Cerebellar nuclear complex (tissue), 1 donor: ENCODE results near the gene MYCBP.
"Not testable (repeated sequence)": the region's sequence is repeated elsewhere in the genome, so short reads cannot be mapped to it uniquely, and the experiment has no call there.

Experiments
- DNase-seq, 2 experiments: peaks; one replicate each; lab custom pipeline; 2025; lab: John Stamatoyannopoulos, UW

MYCBP gene, protein sequence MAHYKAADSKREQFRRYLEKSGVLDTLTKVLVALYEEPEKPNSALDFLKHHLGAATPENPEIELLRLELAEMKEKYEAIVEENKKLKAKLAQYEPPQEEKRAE

DNA sequence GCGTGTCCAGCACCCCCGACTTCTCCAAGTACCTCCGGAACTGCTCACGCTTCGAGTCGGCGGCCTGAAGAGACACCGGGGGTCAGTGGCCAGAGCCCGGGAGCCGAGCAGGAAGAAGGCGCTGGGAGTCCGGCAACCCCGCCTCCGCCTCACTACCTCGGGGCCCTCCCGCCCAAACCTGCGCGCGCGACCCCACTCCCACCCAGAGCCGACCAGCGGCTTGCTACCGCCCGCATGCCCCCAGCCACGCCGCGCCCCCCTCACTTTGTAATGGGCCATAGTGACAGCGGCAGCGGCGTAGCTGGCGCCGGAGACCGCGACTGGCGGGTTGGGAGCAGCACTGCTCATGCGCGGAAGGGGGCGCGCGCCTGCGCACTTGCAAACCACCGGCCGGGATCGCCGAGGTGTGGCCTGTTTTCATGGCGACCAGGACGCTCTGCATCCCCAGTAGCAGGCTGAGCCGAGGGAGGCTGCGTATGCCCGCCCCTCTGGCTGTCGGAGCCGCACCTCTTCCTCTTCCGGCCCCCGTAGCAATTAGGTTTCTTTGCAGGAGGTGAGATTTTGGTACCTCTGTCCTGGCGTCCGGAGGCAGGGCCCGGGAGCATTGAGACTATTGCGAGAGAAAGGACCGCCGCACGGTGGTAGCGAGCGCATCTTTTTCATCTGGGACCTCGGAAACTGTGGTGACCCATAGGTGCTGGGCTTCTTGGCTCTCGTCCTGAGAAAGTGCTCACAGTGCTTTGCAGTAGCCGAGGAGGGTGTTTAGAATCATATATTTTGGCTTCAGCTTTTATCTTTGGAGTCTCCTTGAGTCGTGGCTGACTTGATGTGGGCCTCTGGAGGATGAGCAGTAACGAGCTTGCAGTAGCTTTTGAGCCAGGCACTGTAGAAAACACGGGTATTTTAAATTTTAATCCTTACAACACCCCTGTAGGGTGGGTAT, at the start of gene MYCBP:
TSS of gene MYCBP (minus strand) at position 322 of the 943 bp plus-strand sequence. CDS start at position 279, 43 bp downstream.
- DNase-seq = peak; percentile 89 to 92

DNA sequence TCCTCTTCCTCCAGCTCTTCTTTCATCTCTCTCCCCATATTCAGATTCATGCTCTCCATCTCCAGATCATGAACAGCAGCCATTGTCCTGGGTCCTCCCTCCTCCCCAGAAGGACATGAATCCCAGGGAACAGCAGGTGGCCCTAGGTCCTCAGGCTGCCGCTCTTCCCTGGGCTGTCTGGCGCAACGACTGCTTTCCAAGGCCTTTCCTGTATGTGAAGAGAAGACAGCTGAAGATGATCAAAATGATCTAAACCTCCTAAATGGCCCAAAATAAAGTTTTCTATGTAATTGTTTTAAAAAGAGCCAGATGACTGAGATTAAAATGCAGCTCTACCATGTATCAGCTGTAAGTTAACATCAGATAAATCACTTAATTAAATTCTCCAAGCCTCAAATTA, 46.0 kb upstream of the MYCBP start:
- DNase-seq = no peak

DNA sequence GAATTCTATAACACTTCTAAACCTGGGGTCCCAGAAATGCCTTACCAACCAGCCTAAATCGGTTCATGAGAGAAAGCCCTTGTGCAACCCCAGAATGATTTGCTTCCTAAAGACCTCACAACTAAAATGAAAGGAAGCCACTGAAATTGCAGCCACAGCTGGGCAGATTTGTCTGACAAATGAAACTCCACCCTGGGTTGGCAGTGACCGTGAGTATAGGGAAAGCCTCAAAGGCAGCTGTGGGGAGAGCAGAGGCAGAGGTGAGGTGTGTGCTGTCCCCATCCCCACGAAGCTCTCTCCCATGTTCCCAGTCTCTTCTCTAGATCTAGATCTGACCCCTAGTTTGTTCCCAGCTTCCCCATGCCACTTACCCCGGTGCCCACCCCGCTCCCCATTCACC, 45.4 kb upstream of the MYCBP start:
- no peak for DNase-seq

DNA sequence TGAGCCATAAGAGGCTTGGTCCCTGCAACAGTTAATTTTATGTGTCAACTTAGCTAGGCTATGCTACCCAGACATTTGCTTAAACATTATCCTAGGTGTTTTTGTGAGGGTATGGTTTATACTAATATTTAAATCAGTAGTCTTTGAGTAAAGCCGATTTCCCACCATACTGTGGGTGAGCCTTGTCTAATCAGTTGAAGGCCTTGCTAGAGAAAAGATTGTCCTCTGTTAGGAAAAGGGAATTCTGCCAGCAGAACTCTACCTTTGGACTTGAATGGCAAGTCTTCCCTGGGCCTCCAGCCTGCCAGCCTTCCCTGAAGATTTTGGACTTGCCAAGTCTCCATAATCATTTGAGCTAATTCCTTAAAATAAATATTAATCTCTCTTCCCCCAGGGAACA, 44.6 kb upstream of the MYCBP start:
- DNase-seq = no peak

DNA sequence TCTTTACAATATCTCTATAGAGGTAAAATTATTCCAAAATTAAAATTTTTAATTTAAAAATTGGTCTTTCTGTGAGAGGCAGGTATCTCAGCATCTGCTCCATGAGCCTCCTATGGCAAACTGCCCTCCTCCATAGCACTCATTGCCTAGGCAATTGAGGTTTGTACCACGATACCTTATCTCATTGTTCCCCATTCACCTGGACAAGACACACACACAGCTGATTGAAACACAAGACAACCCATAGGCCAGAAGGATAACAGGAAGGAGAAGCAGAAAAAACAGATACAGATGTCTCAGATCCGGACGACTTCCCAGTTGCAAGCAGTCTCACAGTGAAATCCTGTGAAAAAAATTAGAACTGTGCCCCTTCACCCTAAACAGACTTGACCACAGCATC, 44.2 kb upstream of the MYCBP start:
- no peak for DNase-seq

DNA sequence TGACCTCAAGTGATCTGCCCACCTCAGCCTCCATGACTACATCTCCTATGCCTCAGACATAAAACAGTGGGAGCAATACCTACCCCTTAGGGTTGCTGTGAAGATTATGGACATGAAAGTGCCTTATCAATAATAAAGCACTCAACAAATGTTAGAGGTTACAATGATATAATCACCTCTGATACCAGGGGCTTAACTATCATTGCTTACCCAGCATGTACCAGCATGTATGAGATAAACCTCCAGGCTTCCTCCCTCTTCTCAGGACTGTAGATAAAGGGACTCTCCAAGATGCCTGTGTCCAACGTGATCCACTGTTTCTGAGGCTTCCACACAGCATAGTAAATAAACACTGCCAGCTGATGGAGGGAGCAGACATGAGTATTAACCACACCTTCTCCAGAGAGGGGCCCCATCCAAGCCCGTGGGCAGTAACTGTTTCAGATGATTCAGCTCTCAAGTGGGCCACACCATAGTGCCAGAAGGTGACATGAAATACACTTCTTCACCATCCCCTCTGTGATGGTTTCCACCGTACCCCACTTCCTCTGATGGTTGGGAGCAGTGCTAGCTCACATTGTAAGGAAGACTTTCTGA, 42.3 kb upstream of the MYCBP start:
- no peak for DNase-seq

DNA sequence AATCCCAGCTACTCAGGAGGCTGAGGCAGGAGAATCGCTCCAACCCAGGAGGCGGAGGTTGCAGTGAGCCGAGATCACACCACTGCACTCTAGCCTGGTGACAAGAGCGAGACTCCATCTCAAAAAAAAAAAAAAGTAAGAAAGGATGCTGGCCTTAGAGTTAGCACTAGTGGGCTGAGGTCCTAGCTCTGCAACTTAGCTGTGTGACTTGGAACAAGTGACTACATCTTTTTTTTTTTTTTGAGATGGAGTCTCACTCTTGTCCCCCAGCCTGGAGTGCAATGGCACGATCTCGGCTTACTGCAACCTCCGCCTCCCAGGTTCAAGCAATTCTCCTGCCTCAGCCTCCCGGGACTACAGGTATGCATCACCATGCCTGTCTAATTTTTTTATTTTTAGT, 41.8 kb upstream of the MYCBP start:
- not testable (repeated sequence) for DNase-seq

DNA sequence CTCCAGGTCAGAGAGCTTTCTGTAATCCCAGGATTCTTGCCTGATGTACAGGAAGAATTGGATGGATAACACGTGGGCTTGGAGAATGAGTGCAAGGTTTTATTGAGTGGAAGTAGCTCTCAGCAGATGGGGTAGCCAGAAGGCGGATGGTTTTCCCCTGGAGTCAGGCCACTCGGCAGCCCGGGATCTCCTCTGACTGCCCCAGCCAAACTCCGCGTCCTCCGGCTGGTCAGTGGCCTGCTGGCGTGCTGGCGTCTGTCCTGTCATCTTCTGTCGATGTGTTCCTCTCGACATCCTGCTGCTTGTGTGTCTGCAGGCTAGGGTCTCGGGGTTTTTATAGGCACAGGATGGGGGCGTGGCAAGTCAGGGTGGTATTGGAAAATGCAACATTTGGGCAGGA, 35.7 kb upstream of the MYCBP start:
- DNase-seq = peak; percentile 15 to 44

DNA sequence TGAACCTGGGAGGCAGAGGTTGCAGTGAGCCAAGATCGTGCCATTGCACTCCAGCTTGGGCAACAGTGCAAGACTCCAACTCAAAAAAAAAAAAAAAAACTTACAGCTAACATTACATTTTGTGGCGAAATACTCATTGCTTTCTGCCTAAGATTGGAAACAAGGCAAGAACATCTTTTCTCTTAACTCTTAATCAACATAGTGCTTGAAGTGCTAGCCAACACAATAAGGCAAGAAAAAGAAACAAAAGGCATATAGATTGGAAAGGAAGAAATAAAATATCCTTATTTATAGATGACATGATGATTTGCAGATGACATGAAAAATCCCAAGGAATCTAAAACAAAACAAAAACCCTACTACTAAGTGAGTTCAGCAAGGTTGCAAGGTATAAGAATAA, 32.8 kb upstream of the MYCBP start:
- DNase-seq = no peak

DNA sequence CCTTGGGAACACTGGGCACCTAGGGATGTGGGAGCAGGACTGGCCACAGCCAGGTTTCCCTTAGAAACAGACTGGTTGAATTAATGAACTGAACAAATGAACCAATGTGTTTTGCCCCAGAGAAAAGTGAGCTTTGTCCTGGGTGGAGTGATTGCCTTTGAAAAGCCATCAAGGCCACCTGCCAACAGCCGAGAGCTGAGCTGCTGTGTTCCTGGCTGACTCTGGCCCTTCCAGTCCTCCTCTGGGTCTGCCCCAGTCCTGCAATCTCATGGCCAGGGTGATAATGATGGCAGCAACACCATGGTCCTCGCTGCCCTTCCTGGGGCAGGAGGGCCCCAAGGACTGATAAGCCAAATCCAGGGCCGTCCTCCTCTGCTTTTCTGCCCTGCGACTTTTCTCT, 26.4 kb upstream of the MYCBP start:
- no peak for DNase-seq

DNA sequence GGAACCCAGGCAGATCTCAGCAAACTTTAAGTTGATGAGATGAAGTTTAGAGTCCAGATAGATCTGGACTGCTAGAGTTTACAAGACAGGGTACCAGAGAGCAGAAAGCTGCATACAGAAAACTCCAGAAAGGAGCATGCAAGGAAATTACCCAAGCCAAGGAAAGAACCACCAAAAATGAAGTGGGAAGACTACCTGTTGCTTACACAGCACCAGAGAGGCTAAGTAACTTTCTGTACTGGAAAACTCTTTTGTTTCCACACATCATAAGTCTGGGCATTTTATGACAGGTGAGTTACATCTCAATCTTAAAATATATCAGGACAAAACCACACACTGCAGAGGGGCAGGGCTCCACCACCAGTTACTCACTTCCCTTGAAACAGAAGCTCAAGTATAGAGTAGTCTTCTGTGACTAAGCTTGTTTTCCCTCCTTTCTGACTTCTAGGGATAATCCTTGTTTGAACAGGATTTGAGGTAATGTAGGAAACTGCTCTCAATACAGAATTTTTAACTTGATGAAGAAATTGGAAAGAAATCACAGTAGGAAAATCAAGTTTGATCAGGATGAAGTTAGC, 25.6 kb upstream of the MYCBP start:
- no peak for DNase-seq

DNA sequence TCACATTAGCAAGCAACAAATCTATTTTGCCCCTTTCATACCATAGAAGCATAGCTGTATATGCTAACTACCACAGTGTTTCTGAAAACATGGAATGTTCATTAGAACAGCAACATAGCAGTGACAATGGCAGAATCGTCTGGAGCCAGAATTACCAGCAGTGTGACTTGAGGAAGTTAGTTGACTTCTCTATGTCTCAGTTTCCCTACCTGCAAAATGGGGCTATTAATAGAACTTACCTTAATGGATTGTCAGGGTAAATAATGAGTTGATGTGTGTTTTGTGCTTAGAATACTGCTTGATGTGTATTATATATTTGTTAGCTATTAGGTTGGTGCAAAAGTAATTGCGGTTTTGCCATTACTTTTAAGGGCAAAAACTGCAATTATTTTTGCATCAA, 23.0 kb upstream of the MYCBP start:
- DNase-seq = no peak

DNA sequence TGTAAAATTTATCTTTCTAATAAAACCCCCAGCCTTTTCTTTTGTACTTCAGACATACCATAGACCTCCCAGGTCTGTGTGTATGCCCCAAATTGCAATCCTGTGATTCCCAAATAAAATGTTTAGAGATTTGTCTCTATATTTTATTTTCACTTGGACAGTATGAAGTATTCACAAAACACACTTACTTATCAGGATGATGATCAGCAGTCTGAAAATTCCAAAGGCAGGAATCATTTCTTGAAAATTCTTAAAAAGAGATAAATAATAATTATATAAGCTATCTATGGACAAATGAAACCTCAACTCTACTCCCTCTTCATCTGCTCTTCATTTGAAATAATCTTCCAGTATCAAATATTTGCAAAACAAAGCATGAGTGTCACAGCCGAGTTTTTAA, 19.8 kb upstream of the MYCBP start:
- DNase-seq = no peak

DNA sequence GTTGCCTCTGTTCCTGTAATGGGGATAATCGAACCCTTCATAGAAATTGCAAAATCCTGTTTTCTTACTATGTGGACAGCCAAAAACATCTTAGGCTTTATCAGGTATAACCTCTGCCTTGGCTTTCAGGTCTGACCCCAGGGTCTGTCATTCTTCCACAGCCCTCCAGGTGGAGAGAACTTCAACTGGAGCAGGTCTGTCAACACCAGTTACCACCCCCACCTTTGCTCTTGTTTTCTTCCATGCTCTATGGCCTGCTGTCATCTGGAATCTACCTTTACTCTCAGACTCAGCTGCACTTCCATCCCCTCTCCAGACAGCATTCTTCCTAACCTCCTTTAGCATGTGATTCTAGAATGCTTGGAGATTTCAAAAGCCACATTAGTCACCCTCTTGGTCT, 18.6 kb upstream of the MYCBP start:
- no peak for DNase-seq

DNA sequence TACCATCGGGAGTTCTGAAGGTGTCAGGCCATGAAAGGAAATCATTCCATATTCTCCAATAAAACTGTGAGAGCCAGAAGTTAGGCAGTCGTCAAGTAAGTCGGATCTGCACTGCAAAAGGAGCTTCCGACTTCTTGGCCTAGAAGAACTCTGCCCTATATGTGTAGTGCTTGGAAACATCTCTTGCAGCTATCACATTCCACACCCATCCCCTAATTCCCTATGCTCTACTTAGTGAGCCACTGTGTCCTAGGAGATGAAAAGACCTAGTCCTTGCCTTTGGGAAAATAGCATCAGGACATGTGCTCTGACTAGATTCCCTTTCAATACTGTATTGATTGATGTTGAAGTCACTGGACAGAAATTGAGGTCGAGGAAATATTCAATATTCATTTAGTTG, 16.4 kb upstream of the MYCBP start:
- no peak for DNase-seq

DNA sequence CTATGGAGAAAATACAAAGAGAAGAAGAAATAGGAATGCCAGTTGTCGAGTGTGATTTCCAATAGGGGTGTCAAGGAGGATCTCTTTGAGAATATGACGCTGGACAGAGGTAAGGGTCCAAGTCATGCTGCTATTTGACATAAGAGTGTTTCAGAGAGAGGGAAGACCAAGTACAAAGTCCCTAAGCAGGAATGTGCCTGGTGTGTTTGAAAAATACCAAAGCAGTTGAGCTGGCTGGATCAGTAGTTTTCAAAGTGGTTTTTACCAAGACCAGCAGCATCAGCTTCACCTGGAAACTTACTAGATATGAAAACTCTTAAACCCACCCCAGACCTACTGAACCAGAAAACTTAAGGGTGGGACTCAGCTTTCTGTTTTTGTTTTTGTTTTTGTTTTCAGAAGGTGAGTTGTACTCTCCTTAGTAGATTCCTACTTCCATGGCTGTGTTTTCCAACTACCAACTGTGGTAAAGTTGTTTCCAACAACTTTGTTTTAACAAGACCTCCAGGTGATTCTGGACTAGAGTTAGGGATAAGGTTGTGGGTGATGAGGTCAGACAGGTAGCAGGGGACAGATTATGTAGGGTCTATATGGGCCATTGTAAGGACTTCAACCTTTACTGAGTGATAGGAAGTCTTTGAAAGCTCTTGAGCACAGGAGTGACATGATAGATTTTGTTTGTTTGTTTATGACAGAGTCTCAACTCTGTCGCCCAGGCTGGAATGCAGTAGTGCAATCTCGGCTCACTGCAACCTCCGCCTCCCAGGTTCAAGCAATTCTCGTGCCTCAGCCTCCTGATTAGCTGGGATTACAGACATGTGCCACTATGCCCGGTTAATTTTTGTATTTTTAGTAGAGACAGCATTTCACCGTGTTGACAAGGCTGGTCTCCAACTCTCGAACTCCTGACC, 15.5 kb upstream of the MYCBP start:
- no peak for DNase-seq

DNA sequence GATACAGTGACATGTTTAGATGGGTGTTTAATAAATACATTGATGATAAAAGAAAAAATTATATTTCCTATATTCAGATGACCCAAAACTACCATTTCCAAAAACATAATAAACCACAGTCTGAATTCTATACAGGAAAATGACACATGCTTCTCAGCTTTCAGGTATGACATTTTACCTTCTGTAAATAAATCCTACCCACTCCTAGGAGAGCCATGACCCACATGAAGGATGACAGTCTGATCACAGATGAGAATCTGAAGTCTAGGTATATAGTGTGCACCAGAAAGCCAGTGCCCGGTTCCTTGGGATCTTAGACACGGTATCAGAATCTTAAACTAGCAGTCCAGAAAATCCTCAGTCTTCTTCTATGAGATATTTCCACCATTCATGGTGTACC, 11.9 kb upstream of the MYCBP start:
- no peak for DNase-seq

DNA sequence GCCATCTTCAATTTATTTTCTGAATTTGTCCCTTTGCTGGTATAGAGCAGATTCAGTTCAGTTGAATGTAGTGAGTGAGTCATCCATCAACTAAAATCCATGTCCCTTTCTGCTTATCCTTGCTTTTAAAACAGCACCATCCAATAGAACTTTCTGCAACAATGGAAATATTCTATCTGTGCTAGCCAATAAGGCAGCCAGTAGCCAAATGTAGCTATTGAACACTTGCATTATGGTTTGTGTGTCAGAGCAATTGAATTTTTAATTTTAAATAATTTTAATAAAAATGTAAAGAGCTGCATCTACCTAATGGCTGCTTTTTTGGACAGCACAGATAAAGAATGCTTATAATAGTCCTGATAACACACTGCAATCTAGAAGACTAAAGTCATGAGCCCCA, 8.3 kb upstream of the MYCBP start, which contains the start of gene GJA9:
TSS of gene GJA9 (minus strand) at position 101 of the 400 bp plus-strand sequence. CDS start 5,489 bp downstream, outside the sequence.
- no peak for DNase-seq

DNA sequence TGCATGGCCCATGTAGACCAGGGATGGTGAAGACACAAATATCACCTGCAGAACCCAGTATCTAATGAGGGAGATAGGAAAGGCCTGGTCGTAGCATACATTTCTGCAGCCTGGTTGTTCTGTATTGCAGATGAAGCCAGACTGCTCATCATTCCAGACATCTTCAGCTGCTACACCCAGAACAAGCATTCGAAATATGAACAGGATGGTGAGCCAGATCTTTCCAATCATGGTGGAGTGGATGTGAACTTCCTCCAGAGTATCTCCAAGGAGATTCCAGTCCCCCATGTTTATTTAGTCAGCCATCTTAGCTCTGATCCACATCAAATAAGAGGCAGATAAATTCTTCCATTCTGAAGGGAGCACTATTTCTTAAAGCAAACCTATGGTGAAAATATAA, 2.7 kb upstream of the MYCBP start:
- no peak for DNase-seq

DNA sequence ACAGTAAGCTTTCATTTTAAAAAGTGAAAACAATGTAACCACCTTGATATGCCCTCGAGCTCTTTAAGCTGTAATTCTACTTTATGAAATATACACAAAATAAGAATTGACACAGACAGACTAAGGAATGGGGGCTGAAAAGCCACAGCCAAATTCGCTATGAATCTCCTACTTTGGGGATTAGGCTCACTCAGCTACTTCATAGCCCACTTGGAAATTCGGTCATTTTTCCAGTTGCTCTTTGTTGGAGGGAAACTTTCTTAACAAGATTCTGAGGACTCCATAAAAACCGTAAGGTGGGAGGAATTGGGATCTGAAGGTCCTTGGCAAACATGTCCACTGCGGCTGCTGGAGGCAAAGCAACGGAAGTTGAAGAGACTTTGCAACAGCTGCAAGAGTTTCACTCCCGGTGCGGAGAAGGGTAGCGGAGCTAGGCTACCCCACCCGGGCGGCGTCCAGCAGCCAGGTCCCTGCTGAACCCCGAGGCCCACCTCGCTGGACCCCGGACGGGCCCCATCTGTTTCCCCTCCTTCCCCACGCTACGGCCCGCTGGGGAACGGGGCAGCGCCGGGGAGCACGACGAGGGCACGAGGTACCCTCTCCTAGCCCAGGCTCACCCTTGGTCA, 634 bp downstream of the MYCBP start:
- DNase-seq = no peak

DNA sequence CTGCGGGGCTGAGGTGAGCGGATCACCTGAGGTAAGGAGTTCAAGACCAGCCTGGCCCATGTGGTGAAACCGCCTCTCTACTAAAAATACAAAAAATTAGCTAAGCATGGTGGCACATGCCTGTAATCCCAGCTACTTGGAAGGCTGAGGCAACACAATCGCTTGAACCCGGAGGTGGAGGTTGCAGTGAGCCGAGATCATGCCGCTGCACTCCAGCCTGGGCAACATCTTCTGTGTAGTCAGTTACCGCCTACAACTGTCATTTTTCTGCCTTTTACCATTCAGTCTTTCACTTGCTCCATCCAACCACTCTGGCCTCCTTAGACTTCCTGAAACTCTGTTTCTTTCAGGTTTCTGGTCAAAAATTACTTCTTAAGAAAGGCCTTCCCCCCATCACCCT, 2.2 kb downstream of the MYCBP start:
- DNase-seq = no peak
